HFFc6 (cell line): ENCODE data around the gene RGS18. TPM values are rescaled to one million over a fixed set of nuclear protein-coding genes. Genes with fewer than 3 reads are reported as not detected.

Experiments
- DNase-seq: peaks from one replicate; pipeline ENCODE4 v3.0.0-alpha.2; 2018
- H3K27ac Mint-ChIP-seq: 2 replicates; pipeline ENCODE4 v1.8.0; 2020; ENCODE audit warnings: mild to moderate bottlenecking, mixed read lengths
- H3K27me3 Mint-ChIP-seq: 2 replicates; pipeline ENCODE4 v1.8.0; 2021; ENCODE audit warnings: mild to moderate bottlenecking, moderate library complexity, mixed read lengths; ENCODE audit not compliant: insufficient read depth
- H3K36me3 Mint-ChIP-seq: 2 replicates; pipeline ENCODE4 v1.8.0; 2021; ENCODE audit warnings: low read depth, mixed read lengths
- H3K4me1 Mint-ChIP-seq: 2 replicates; pipeline ENCODE4 v1.8.0; 2020; ENCODE audit warnings: low read depth, mixed read lengths
- H3K4me3 Mint-ChIP-seq: 2 replicates; pipeline ENCODE4 v1.8.0; 2020; ENCODE audit warnings: mild to moderate bottlenecking, moderate library complexity, mixed read lengths
- H3K9me3 Mint-ChIP-seq: 2 replicates; pipeline ENCODE4 v1.8.0; 2020; ENCODE audit warnings: mild to moderate bottlenecking, mixed read lengths
- total RNA-seq, 6 experiments: library from RNA; stranded (reverse); fragmentation: NEBNext Ultra II Directional; extraction: Animal tissue kit (Norgen Biotek cat#: 25700); gene quantifications; 2 replicates in 1 of 6; 3 replicates in 5 of 6; pipeline ENCODE4 v1.2.3, GENCODE V29; 2021
- TF ChIP-seq, protein P1 (sequence below): fragments of 200-600 bp; sonication (generic); IDR thresholded peaks from 2 replicates; pipeline ENCODE4 v1.5.0; 2021; ENCODE audit warnings: antibody characterized with exemption, mild to moderate bottlenecking

RGS18 gene
- total RNA-seq, 6 experiments from 2014 or later: not detected

GRCh38 chr1:192171123-192171522, 12.9 kb downstream of the RGS18 start:
- no peak for DNase-seq
- Mint-ChIP-seq H3K9me3 (peaks cover 6% of the 10 kb centered on the region; the same call in 1 of the 2 replicates), H3K4me1 (no peaks in the 10 kb centered on the region), H3K4me3 (no peak overlapping the region), H3K36me3 (no peaks in the 10 kb centered on the region), H3K27me3 (no peaks in the 10 kb centered on the region), H3K27ac (no peak overlapping the region)
- TF ChIP-seq, protein P1, sequence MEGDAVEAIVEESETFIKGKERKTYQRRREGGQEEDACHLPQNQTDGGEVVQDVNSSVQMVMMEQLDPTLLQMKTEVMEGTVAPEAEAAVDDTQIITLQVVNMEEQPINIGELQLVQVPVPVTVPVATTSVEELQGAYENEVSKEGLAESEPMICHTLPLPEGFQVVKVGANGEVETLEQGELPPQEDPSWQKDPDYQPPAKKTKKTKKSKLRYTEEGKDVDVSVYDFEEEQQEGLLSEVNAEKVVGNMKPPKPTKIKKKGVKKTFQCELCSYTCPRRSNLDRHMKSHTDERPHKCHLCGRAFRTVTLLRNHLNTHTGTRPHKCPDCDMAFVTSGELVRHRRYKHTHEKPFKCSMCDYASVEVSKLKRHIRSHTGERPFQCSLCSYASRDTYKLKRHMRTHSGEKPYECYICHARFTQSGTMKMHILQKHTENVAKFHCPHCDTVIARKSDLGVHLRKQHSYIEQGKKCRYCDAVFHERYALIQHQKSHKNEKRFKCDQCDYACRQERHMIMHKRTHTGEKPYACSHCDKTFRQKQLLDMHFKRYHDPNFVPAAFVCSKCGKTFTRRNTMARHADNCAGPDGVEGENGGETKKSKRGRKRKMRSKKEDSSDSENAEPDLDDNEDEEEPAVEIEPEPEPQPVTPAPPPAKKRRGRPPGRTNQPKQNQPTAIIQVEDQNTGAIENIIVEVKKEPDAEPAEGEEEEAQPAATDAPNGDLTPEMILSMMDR: no peak

- Mint-ChIP-seq H3K36me3 (no peaks in the 10 kb centered on the region), H3K4me1 (no peaks in the 10 kb centered on the region), H3K27ac (no peak overlapping the region), H3K9me3 (peaks cover 15% of the 10 kb centered on the region), H3K4me3 (no peak overlapping the region), H3K27me3 (no peaks in the 10 kb centered on the region; the same call in 1 of the 2 replicates)
- no peak for DNase-seq
- TF ChIP-seq, protein P1: no peak
Observed at GRCh38 chr1:192175971-192176370, 17.7 kb downstream of the RGS18 start.

- Mint-ChIP-seq H3K27me3 (no peaks in the 10 kb centered on the region; the same call in 1 of the 2 replicates), H3K4me1 (no peaks in the 10 kb centered on the region), H3K9me3 (peaks cover 3% of the 10 kb centered on the region), H3K27ac (no peak overlapping the region), H3K36me3 (no peaks in the 10 kb centered on the region), H3K4me3 (no peak overlapping the region)
- TF ChIP-seq, protein P1: no peak
- DNase-seq: no peak
Observed at GRCh38 chr1:192183788-192184187, 25.5 kb downstream of the RGS18 start.

DNA sequence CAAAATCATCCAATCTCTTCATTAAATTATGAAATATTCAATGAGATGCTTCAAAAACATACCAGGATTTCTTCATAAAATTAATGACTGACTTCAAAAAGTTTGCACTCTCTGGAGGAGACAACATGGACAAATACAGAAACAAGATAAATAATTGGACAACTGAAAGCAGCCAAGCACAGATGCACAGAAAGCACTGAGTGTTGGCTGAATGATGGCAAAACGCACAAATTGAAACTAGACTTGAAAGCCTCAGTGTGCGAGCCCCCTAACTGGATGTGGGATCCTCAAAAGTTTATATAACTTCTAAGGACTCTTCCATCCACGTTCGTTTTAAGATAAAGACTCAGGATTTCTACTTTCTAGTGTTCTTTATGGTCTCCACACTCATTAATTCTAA, 27.9 kb downstream of the RGS18 start:
- no peak overlapping the region for H3K27ac Mint-ChIP-seq
- TF ChIP-seq, protein P1: no peak
- no peaks in the 10 kb centered on the region for H3K36me3 Mint-ChIP-seq
- H3K4me3 Mint-ChIP-seq: no peak overlapping the region
- DNase-seq: no peak
- H3K4me1 Mint-ChIP-seq: no peaks in the 10 kb centered on the region
- no peaks in the 10 kb centered on the region for H3K27me3 Mint-ChIP-seq
- H3K9me3 Mint-ChIP-seq: no peaks in the 10 kb centered on the region; the same call in 1 of the 2 replicates

DNA sequence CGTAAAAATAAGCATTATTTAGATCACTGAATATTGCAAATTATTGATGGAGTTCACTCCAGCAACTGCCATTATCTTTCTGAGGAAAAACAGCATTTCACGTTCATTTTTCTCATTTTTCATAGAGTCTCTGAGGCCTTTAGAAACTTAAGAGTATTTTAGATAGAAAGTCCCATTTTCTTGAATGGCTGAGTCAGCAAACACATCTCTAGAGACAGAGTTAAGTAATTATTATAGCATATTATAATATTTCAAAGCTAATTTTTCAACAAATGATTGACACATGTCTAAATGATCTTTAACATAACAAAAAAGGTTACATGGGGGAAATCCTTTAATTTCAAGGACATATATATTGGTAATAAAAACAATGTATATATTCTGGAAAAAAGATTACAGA, 31.8 kb downstream of the RGS18 start:
- Mint-ChIP-seq H3K4me1 (no peaks in the 10 kb centered on the region), H3K27me3 (no peaks in the 10 kb centered on the region), H3K27ac (no peak overlapping the region), H3K9me3 (no peaks in the 10 kb centered on the region), H3K4me3 (no peak overlapping the region), H3K36me3 (no peaks in the 10 kb centered on the region)
- TF ChIP-seq, protein P1: no peak
- DNase-seq: no peak

DNA sequence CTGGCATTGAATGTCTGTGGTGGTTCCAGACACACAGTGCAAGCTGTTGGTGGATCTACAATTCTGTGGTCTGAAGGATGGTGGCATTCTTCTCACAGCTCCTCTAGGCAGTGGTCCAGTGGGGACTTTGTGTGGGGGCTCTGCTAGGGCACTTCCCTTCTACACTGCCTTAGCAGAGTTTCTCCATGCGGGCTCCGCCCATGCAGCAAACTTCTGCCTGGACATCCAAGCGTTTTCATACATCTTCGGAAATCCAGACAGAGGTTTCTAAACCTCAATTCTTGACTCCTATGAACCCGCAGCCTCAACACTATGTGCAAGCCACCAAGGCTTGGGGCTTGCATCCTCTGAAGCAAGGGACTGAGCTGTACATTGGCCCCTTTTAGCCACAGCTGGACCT, 43.0 kb downstream of the RGS18 start:
- peaks cover 38% of the 10 kb centered on the region for H3K9me3 Mint-ChIP-seq
- DNase-seq: no peak
- H3K27me3 Mint-ChIP-seq: peaks cover 1% of the 10 kb centered on the region; the same call in 1 of the 2 replicates
- H3K27ac Mint-ChIP-seq: no peak overlapping the region
- H3K4me1 Mint-ChIP-seq: no peaks in the 10 kb centered on the region
- H3K36me3 Mint-ChIP-seq: peaks cover 12% of the 10 kb centered on the region; the same call in 1 of the 2 replicates
- TF ChIP-seq, protein P1: no peak
- H3K4me3 Mint-ChIP-seq: no peak overlapping the region
